Left renal pelvis (tissue), 4 donors: ENCODE data around the gene SRSF10. TPM values are rescaled to one million over a fixed set of nuclear protein-coding genes. Genes with fewer than 3 reads are reported as not detected.

Experiments
- DNase-seq, 4 donors: peaks; one replicate each; pipeline ENCODE4 v3.0.0-alpha.2; 2013; ENCODE audit warnings: low read depth in 4 of 4, low spot score in 3 of 4
- polyA plus RNA-seq, 4 donors: library from polyadenylated mRNA; unstranded; fragments of 120-200 nt; gene quantifications; one replicate each; pipeline ENCODE4 v1.2.1, GENCODE V29; 2013; ENCODE audit not compliant: insufficient read length in 4 of 4

SRSF10 gene
- polyA plus RNA-seq, 4 donors: 170 to 256 (median 223) TPM

DNA sequence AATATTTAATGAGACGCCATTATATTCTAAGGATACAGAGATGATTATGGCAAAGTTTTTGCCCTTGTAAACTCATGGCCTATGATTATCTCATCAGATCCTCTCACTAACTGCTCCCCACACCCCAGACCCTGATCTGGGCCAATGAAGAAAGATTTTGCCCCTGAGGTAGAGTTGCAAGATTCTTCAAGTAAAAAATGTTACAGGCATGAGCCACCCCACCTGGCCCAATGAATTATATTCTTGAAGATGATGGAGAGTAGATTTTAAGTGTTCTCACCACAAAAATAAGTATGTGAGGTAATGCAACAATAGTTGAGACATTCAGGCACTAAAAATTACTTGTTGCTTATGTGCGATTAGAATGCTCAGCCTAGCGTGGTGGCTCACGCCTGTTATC is 65.2 kb downstream of the SRSF10 start:
- no peak for DNase-seq

Other genes starting within 250 kb of the SRSF10 start
- 10 to 100 TPM; 31.5 to 35.9 (median 35.6) TPM for gene ELOA, start 236.9 kb downstream of the SRSF10 start, polyA plus RNA-seq
- 10 to 100 TPM; 57.6 to 66.9 (median 62.5) TPM for gene PITHD1, start 201.9 kb downstream of the SRSF10 start, polyA plus RNA-seq
- 10 to 100 TPM; 35.0 to 79.7 (median 63.3) TPM for gene LYPLA2, start 189.2 kb downstream of the SRSF10 start, polyA plus RNA-seq
- 10 to 100 TPM in 3 of 4 donors, 1 to 10 TPM in 1; 7.8 to 41.0 (median 28.3) TPM for gene GALE, start 179.6 kb downstream of the SRSF10 start, polyA plus RNA-seq
- 10 to 100 TPM; 21.2 to 77.3 (median 64.7) TPM for gene HMGCL, start 154.9 kb downstream of the SRSF10 start, polyA plus RNA-seq
- 10 to 100 TPM; 43.1 to 49.0 (median 47.4) TPM for gene FUCA1, start 112.0 kb downstream of the SRSF10 start, polyA plus RNA-seq
- under 1 TPM; 0.06 to 0.11 (median 0.07) TPM for gene CNR2, start 67.0 kb downstream of the SRSF10 start, polyA plus RNA-seq
- gene PNRC2, start 20.5 kb downstream of the SRSF10 start, polyA plus RNA-seq: 100 to 1,000 TPM; 193 to 271 (median 203) TPM
- 10 to 100 TPM in 3 of 4 donors, under 1 TPM in 1; 0.60 to 24.8 (median 19.4) TPM for gene MYOM3, start 131.8 kb upstream of the SRSF10 start, polyA plus RNA-seq
- 1 to 10 TPM in 3 of 4 donors, under 1 TPM in 1; 0.11 to 4.0 (median 2.7) TPM for gene IL22RA1, start 162.8 kb upstream of the SRSF10 start, polyA plus RNA-seq
- 1 to 10 TPM; 1.1 to 5.8 (median 4.6) TPM for gene IFNLR1, start 207.0 kb upstream of the SRSF10 start, polyA plus RNA-seq